ENCODE results near the gene PALM. TPM values are rescaled to one million over a fixed set of nuclear protein-coding genes. Genes with fewer than 3 reads are reported as not detected.
"Not testable (repeated sequence)": the region's sequence is repeated elsewhere in the genome, so short reads cannot be mapped to it uniquely, and the experiment has no call there.

The PALM gene
- total RNA-seq, 1 experiment from 2014 or later, result 3.7 TPM

DNA sequence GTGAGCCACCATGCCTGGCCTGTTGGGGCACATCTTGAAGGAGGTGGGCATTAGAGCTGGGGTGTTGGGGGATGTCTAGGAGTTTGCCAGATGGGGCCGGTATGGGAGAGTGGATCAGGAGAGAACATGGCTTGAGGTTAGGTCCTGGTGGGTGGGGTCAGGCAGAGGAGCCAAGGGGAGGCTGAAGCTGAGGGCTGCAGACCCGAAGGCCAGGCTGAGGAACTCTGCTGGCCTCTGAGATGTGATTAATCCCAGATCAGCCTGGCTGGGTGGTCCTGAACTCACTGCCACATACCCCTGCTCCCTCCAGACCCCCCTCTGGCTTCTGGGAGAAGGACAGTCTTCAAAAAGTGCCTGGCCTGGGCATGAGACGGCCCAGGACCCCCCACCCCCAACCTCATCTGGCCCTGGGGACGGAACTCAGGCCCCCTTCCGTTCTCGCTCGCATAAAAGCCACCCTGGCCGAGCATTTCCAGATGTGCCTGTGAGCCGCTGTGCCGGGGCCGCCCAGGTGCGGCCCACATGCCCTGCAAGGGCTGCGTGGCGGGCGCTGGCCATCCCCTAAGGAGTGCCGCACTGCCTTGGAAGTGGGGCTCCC is 29.8 kb upstream of the PALM start:
- DNase-seq (ENCODE audit: low spot score), result no peak

DNA sequence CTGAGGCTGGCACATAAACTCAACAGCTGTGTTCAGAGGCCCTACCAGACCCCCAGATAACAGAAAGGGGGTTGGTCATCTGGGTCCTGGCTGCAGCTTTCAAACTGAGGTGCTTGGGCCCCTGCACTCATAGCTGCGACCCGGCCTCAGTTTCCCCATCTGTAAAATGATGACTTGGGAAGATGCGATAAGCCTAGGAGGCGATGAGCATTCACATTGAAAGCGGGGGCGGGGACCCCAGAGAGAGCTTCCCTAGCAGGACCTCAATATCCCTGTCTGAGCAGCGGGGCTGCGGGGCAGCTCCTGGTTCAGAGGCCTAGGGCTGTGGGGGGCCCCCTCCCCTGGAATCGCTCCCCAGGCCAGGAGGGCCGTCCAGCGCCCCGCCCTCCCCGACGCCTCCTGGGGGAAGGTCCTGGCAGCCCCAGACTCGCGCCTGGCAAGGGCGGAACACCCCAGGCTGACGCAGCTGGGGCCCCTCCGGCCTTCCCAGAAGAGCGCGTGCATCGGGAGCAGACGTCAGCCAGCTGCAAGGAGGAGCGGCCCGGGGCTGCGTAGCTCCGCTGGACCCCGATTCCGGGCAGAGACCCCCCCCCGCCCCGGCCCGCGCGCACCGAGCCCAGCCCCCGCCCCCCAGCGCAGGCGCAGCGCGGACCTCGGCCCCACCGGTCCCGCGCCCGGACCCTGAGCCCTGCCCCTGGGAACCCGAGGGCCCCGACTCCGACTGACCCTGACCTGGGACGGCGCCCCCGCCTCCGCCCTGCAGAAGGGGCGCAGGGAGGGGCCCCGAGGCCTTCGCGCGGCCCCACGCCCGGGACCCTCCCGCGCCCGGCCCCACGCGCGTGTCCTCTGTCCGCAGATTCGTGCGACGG is 29.1 kb upstream of the PALM start:
- DNase-seq (ENCODE audit: low spot score), result peak; percentile 48

DNA sequence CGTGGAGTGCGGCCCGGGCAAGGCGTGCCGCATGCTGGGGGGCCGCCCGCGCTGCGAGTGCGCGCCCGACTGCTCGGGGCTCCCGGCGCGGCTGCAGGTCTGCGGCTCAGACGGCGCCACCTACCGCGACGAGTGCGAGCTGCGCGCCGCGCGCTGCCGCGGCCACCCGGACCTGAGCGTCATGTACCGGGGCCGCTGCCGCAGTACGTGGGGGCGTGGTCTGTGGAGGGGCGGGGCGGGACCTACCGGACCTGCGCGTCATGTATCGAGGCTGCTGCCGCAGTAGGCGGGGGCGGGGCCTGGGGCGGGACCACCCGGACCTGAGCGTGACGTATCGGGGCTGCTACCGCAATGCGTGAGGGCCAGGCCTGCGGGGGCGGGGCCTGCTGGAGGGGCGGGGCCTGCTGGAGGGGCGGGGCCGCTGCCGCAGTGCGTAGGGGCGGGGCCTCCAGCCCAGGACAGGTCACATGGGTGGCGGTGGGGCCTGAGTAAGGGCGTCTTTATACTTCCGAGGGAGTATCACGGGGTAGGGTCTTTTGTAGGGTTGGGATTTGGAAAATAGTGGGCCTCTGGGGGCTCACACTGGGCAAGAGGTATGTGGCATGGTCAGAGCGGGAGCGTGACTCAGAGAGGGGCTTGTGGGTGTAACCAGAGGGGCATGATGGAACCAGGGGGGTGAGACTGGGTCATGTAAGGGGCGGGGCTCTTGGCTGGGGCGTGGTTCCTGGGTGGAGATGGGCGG is 28.3 kb upstream of the PALM start:
- DNase-seq (ENCODE audit: low spot score), result peak; percentile 96

DNA sequence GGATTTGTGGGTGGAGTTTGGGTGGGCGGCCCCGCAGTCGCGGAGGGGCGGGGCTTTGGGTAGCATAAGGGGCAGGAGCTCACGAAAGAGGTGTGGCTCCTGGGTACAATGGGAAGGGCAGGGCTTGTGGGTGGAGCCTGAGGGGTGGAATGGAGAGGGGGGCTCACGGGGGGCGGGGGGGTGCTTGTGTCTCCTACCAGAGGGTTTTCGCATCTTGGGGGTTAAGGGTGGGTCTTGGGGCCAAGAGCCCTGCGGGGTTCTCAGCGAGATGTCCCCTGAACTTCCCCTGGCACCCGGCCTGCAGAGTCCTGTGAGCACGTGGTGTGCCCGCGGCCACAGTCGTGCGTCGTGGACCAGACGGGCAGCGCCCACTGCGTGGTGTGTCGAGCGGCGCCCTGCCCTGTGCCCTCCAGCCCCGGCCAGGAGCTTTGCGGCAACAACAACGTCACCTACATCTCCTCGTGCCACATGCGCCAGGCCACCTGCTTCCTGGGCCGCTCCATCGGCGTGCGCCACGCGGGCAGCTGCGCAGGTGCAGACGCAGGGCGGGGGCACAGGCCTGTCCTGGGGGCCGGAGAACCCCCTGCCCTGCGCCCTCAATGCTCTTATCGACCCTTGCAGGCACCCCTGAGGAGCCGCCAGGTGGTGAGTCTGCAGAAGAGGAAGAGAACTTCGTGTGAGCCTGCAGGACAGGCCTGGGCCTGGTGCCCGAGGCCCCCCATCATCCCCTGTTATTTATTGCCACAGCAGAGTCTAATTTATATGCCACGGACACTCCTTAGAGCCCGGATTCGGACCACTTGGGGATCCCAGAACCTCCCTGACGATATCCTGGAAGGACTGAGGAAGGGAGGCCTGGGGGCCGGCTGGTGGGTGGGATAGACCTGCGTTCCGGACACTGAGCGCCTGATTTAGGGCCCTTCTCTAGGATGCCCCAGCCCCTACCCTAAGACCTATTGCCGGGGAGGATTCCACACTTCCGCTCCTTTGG is 27.4 kb upstream of the PALM start:
- DNase-seq (ENCODE audit: low spot score), result no peak

DNA sequence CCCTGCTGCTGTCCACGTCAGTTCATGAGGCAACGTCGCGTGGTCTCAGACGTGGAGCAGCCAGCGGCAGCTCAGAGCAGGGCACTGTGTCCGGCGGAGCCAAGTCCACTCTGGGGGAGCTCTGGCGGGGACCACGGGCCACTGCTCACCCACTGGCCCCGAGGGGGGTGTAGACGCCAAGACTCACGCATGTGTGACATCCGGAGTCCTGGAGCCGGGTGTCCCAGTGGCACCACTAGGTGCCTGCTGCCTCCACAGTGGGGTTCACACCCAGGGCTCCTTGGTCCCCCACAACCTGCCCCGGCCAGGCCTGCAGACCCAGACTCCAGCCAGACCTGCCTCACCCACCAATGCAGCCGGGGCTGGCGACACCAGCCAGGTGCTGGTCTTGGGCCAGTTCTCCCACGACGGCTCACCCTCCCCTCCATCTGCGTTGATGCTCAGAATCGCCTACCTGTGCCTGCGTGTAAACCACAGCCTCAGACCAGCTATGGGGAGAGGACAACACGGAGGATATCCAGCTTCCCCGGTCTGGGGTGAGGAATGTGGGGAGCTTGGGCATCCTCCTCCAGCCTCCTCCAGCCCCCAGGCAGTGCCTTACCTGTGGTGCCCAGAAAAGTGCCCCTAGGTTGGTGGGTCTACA is 25.9 kb upstream of the PALM start:
- DNase-seq (ENCODE audit: low spot score), result no peak

DNA sequence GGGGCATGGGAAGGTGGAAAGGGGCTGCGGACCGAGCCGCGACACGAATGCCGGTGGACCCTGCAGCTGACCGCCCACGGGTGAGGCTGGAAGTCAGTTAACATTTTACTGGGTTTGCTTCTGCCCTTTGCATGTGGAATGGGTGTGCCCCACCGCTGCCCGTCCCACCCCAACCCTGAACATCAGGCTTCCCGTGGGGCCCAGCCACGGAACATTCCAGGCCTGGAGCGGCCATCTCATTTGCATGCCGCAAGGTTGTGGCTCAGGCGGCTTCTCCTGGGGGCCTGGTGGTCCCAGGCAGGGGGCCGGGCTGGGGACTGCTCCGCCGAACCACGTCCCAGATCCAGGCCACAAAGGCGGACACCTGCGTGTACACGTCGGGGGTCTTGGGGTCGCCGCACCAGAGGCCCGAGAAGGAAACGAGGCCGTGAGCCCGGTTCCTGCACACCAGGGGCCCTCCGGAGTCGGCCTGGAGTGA is 23.2 kb upstream of the PALM start:
- no peak for DNase-seq (ENCODE audit: low spot score)

DNA sequence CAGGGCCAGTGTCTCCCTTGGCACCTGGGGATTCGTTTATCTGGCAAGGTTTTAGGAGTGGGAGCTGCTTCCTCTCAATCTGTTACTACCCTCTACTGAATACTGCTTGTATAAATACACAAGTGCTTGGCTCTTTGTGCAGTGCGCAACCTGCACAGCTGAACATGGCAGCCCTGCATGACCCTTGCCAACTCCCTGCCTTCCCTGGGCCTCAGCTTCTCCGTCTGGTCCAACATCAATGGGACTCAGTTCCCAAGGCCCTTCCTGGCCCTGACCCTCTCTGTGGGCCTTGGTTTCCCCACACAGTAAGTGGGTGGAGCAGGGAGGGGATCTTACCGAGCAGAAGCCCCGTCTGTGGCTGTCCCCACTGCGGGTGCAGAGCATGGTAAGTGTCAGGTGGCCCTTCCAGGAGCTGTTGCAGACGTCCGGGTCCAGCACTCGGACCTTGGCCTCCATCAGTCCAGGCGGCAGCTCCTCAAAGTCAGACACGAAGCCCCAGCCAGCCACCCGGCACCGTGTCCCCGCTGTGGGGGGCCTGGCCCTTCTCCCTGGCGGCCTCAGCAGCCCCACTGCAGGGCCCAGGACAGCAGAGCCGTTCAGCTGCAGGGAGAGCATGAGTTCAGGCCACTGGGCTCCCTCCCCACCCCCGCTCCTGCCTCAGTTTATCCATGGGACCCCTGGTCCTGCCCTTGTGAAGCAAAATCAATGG is 22.0 kb upstream of the PALM start:
- DNase-seq (ENCODE audit: low spot score), result no peak

DNA sequence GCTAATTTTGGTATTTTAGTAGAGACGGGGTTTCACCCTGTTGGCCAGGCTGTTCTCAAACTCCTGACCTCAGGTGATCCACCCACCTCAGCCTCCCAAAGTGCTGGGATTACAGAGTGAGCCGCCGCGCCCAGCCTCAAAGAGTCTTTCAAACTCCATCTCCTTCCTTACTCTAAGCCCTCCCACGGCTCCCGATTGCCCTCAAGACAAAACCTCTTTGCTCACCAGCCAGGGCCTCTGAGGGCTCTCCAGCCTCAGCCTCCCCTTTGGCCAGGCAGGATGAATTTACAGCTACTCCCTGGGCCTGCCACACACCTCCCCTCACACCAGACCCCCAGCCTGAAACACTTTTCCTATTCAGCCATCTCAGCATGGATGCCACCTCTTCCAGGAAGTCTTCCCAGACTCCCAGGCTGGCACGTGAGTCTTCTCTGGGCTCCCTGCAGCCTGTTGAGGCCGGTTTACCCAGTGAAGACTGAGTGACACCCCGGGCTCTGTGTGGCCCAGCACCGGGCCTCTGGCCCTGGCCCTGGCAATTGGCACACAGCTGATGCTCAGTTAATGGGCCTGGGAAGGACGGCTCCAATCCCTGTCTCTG is 21.1 kb upstream of the PALM start:
- no peak for DNase-seq (ENCODE audit: low spot score)

DNA sequence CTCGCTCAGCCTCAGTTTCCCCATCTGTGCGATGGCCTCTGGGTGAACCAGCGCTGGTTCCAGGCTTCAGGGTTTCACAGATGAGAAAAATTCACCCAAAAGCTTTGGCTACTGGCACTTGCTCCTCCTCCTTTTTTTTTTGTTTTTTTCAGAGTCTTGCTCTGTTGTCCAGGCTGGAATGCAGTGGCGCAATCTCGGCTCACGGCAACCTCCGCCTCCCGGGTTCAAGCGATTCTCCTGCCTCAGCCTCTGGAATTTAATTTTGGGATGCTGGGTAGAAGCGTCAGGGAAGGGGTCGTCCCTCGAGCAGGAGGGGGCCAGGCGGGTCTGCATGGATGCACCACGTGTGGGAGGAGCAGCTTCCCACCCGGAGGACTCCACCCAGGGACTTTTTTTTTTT is 20.5 kb upstream of the PALM start:
- DNase-seq (ENCODE audit: low spot score), result no peak

DNA sequence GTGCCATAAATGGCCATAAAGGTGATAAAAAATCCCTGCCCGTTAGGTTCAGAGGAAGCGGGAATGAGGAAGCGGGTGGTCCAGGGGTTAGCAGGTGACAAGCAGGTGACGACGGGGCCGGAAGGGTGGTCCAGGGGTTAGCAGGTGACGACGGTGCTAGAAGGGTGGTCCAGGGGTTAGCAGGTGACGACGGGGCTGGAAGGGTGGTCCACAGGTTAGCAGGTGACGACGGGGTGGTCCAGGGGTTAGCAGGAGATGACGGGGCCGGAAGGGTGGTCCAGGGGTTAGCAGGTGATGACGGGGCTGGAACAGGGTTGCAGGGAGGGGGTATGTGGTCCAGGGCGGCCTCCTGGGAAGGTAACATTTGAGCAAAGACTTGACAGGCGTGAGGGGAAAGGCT is 19.7 kb upstream of the PALM start:
- no peak for DNase-seq (ENCODE audit: low spot score)

DNA sequence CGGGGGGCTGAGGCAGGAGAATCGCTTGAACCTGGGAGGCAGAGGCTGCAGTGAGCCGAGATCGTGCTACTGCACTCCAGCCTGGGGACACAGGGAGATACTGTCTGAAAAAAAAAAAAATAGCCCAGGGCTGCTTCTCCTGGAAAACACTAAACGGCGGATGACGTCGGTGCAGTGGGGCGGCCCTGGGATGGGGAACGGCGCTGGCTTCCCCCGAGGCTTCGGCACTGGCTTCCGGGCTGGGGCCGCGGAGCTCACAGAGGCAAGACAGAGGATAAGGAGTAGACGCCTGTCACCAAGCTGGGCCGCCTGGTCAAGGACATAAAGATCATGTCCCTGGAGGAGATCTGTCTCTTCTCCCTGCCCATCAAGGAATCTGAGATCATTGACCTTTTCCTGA is 18.5 kb upstream of the PALM start:
- DNase-seq (ENCODE audit: low spot score), result no peak

DNA sequence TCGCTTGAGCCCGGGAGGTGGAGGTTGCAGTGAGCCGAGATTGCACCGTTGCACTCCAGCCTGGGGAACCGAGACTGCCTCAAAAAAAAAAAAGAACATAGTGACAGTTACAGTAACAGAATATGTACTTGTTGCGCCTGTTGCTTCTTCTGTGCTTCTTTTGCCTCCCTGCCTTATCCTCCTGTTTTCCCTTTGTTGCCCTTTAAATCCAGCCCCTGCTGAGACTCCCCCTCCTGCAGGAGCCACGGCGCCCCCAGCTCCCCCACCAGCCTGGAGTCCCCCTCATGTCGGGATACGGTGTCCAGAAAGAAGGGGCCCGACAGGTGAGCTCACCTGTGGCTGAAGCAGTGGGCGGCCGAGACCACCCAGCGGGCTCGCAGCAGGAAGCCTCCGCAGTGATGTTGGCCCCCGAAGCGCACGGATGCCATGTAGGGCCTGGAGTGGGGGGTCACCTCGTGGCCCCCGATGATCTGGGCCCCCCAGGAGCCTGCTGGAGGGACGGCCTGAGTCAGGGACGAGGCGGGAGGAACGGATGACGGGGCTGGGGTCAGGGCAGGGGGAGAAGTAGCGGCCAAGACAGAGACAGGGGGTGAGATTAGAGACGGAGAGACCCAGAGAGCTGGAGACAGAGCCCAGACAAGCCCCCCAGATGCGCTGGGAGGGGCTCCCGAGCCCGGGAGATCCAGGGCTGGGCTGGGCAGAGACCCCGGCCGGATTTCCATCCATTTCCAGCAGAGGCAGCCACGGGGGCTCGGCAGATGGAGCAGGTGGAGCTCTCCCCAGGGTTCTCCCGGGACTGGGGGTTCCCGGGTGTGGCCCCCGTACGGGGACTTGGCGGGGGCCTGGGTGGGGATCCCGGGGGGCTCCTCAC is 14.0 kb upstream of the PALM start:
- DNase-seq (ENCODE audit: low spot score), result no peak

DNA sequence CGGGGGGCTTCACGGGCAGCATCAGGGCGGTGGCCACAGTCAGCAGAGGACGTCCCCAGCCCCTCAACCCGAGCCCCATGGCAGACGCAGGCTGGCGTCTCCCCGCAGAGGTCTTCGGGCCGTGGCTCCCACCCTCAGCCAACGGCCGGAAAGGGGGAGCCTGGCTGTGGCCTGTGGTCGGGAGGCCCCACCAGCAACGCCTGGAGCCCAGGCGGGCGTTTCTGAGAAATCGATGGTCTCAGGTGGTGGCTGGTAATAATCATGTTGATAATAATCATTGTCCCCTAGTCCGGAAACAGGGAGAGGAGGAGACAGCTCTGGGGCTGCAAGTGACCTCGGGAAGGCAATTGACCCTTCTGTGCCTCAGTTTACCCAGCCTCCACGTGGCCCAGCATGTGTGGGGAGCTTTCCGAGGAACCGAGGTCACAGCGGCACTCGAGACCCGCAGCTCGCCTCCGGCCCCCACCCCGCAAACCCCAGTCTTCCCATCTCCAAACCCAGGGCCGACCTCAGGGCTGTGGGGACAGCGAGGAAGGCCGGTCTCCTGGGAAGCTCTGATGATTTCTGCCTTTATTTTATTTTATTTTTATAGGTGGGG is 13.3 kb upstream of the PALM start, which contains the start of gene PRSS57:
PRSS57 (minus strand) TSS at position 101 of the 598 bp plus-strand sequence; CDS start at position 79, 22 bp downstream.
- no peak for DNase-seq (ENCODE audit: low spot score)

DNA sequence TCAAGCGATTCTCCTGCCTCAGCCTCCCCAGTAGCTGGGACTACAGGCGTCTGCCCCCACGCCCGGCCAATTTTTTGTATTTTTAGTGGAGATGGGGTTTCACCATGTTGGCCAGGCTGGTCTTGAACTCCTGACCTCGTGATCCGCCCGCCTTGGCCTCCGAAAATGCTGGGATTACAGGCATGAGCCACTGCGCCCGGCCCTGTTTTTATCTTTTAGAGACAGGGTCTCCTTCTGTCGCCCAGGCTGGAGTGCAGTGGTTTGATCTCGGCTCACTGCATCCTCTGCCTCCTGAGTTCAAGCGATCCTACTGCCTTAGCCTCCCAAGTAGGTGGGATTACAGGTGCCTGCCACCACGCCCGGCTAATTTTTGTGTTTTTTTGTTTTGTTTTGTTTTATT is 10.2 kb upstream of the PALM start:
- DNase-seq (ENCODE audit: low spot score), result not testable (repeated sequence)

DNA sequence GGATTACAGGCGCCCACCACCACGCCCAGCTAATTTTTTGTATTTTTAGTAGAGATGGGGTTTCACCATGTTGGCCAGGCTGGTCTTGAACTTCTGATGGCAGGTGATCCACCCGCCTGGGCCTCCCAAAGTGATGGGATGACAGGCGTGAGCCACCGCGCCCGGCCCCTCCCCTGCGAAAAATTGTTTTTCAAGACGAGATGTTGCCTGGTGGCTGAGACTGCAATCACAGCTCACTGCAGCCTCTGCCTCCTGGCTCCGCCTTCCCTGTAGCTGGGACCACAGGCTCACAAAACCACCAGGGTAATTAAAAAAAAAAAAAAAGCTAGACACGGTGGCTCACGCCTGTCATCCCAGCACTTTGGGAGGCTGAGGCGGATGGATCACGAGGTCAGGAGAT is 8.8 kb upstream of the PALM start:
- DNase-seq (ENCODE audit: low spot score), result not testable (repeated sequence)

DNA sequence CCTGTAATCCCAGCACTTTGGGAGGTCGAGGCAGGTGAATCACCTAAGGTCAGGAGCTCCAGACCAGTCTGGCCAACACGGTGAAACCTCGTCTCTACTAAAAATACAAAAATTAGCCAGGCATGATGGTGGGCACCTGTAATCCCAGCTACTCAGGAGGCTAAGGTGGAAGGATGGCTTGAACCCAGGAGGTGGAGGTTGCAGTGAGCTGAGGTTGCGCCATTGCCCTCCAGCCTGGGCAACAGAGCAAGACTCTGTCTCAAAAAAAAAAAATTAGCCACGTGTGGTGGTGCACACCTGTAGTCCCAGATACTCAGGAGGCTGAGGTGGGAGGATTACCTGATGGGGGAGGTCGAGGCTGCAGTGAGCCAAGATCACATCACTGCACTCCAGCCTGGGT is 5.9 kb upstream of the PALM start:
- DNase-seq (ENCODE audit: low spot score), result not testable (repeated sequence)

DNA sequence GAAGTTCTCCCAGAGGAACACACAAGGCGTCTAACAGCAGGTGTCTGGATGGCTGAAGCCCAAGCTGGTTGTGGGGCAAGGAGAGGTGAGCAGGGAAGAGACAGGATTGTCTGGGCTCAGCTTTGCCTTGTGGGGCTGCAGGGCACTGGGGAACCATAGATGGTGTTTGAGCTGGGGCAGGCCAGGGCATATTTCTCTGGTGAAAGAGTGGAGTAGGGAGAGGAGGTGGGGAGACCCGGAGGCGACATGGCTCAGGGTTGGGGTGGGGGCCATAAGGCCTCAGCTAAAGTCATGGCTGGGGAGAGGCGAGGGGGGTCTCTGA is 5.4 kb upstream of the PALM start:
- no peak for DNase-seq (ENCODE audit: low spot score)

DNA sequence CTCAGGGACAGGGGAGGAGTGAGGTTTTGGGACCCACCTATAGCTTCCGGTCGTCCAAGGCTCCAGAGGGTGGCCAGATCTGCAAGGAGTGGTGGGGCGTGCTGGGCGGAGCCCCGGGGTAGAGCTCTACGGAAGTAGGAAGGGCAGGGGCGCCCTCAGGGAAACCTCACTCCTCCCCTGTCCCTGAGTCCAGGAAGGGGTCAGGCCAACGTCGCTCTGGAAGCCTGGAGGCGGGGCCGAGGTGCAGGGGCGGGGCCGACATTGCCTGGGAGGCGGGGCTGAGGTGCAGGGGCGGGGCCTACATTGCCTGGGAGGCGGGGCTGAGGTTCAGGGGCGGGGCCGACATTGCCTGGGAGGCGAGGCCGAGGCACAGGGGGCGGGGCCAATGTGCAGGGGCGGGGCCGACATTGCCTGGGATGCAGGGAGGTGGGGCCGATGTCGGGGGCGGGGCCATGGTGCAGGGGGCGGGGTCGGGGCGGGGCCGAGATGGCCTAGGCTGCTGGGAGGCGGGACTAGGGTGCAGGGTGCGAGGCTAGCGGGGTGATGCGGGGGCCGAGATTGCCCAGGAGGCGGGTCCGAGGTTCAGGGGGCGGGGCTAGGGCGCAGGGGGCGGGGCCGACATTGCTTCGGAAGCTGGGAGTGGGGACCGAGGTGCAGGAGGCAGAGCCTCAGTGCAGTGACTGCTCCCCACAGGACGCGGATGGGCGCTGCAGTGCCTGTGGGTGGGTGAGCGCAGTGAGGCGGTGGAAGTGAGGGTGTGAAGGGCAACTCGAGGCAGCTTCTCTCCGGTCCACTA is 4.9 kb upstream of the PALM start:
- DNase-seq (ENCODE audit: low spot score), result no peak

Data from H4 (cell line).